OCI-LY1 (cell line): Measurements from ENCODE around the gene R3HDM1.

ENCODE experiments used
- H2AFZ ChIP-seq: fragments of 200-600 bp; sonication (generic), shearing (Covaris generic); 2 replicates; pipeline ENCODE4 v1.6.0; 2014; ENCODE audit warnings: antibody characterized with exemption, mild to moderate bottlenecking, low read length
- H3F3A ChIP-seq: fragments of 200-600 bp; sonication (generic), shearing (Covaris generic); 2 replicates; pipeline ENCODE4 v1.6.0; 2014; ENCODE audit warnings: mild to moderate bottlenecking, antibody characterized with exemption, low read length, moderate library complexity; ENCODE audit not compliant: insufficient read depth
- H3K27ac ChIP-seq: fragments of 200-600 bp; sonication (generic); 2 replicates; pipeline ENCODE4 v1.5.1; 2014; ENCODE audit warnings: low read length, mixed run types, mild to moderate bottlenecking, low read depth; ENCODE audit not compliant: poor library complexity, severe bottlenecking
- H3K27me3 ChIP-seq: fragments of 200-600 bp; sonication (generic); 2 replicates; pipeline ENCODE4 v1.6.0; 2014; ENCODE audit warnings: antibody characterized with exemption, mild to moderate bottlenecking, low read length, moderate library complexity; ENCODE audit not compliant: insufficient read depth
- H3K36me3 ChIP-seq: fragments of 200-600 bp; sonication (generic); 2 replicates; pipeline ENCODE4 v1.6.1; 2014; ENCODE audit warnings: mild to moderate bottlenecking, antibody characterized with exemption, low read length, moderate library complexity, mixed read lengths; ENCODE audit not compliant: insufficient read depth
- H3K4me1 ChIP-seq: fragments of 200-600 bp; sonication (generic); 2 replicates; pipeline ENCODE4 v1.5.1; 2014; ENCODE audit warnings: mild to moderate bottlenecking, low read length, moderate library complexity; ENCODE audit not compliant: insufficient read depth, severe bottlenecking
- H3K4me2 ChIP-seq: fragments of 200-600 bp; sonication (generic), shearing (Covaris generic); 2 replicates; pipeline ENCODE4 v1.6.1; 2014; ENCODE audit warnings: low read length
- H3K4me3 ChIP-seq: fragments of 200-600 bp; sonication (generic); 2 replicates; pipeline ENCODE4 v1.5.1; 2014; ENCODE audit warnings: low read length, low read depth, mild to moderate bottlenecking, mixed read lengths; ENCODE audit not compliant: poor library complexity, severe bottlenecking
- H3K79me2 ChIP-seq: fragments of 200-600 bp; shearing (Covaris generic); 2 replicates; pipeline ENCODE4 v1.6.1; 2016; ENCODE audit warnings: mixed run types, low read length, mixed read lengths; ENCODE audit not compliant: insufficient read depth
- H3K9ac ChIP-seq: fragments of 200-600 bp; sonication (generic), shearing (Covaris generic); 2 replicates; pipeline ENCODE4 v1.6.1; 2014; ENCODE audit warnings: mild to moderate bottlenecking, low read length, mixed read lengths
- H3K9me2 ChIP-seq: fragments of 200-600 bp; sonication (generic), shearing (Covaris generic); 2 replicates; pipeline ENCODE4 v1.6.1; 2014; ENCODE audit warnings: low read depth, mild to moderate bottlenecking, low read length, mixed read lengths
- H3K9me3 ChIP-seq: fragments of 200-600 bp; shearing (Covaris generic); 2 replicates; pipeline ENCODE4 v1.6.1; 2014; ENCODE audit warnings: low read length, mixed read lengths
- H4K20me1 ChIP-seq: fragments of 200-600 bp; sonication (generic), shearing (Covaris generic); 2 replicates; pipeline ENCODE4 v1.6.0; 2016; ENCODE audit warnings: mild to moderate bottlenecking, low read length; ENCODE audit not compliant: insufficient read depth
- CTCF ChIP-seq: fragments of 200-600 bp; sonication (generic), shearing (Covaris generic); IDR thresholded peaks from 2 replicates; pipeline ENCODE4 v1.5.1; 2017; ENCODE audit warnings: mild to moderate bottlenecking, antibody characterized with exemption, low read length, moderate library complexity, mixed read lengths
- EZH2 ChIP-seq: fragments of 200-600 bp; sonication (generic), shearing (Covaris generic); IDR thresholded peaks from 2 replicates; pipeline ENCODE4 v1.8.0; 2017; ENCODE audit warnings: borderline replicate concordance, mixed run types, mild to moderate bottlenecking, antibody characterized with exemption, low read length, moderate library complexity, mixed read lengths

Gene R3HDM1

GRCh38 chr2:135546436-135546835, 15.2 kb downstream of the R3HDM1 start:
- Histone ChIP-seq H3K4me2 (no peak overlapping the region), H3K4me1 (no peaks in the 10 kb centered on the region), H3K9me2 (no peaks in the 10 kb centered on the region), H3F3A (no peaks in the 10 kb centered on the region), H3K27ac (no peak overlapping the region), H3K79me2 (peaks cover 96% of the 10 kb centered on the region), H3K36me3 (peaks cover 24% of the 10 kb centered on the region), H3K4me3 (no peak overlapping the region), H4K20me1 (no peaks in the 10 kb centered on the region), H2AFZ (no peak overlapping the region), H3K9ac (no peak overlapping the region), H3K27me3 (no peaks in the 10 kb centered on the region), H3K9me3 (0 out of 2 replicates have a peak, but pooled peaks cover 5% of the 10 kb centered on the region)
- TF ChIP-seq CTCF = no peak
- no peak for TF ChIP-seq EZH2

- H3K27ac ChIP-seq = no peak overlapping the region
- no peaks in the 10 kb centered on the region for H3F3A ChIP-seq
- TF ChIP-seq CTCF (no peak), EZH2 (no peak)
- no peaks in the 10 kb centered on the region for H3K9me2 ChIP-seq
- peaks cover 96% of the 10 kb centered on the region for H3K79me2 ChIP-seq
- H4K20me1 ChIP-seq = no peaks in the 10 kb centered on the region
- H3K4me2 ChIP-seq = no peak overlapping the region
- H3K4me3 ChIP-seq = no peak overlapping the region
- peaks cover 16% of the 10 kb centered on the region; the same call in 1 of the 2 replicates for H3K36me3 ChIP-seq
- H2AFZ ChIP-seq = no peak overlapping the region
- H3K27me3 ChIP-seq = no peaks in the 10 kb centered on the region
- no peak overlapping the region for H3K9ac ChIP-seq
- H3K9me3 ChIP-seq = 0 out of 2 replicates have a peak, but pooled peaks cover 4% of the 10 kb centered on the region
- H3K4me1 ChIP-seq = no peaks in the 10 kb centered on the region
Measured at GRCh38 chr2:135547311-135547710, 16.0 kb downstream of the R3HDM1 start.

DNA sequence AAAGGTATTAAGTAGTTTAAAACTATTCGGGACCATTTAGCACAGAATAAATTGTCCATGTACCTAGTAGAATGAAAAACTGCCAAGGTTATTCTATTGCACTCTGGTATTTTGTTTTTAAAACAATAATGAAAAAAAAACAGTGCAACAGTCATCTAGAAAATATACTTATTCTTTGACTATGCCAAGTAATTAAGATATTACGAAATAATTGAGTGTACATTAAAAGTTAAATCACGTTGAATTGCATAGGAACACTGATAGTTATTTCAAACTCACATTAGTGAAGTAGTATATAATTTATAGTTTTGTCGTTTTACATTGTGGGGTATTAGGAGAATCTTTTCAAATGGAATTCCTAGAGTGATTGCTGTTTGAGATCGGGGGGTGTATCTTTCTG, 20.1 kb downstream of the R3HDM1 start:
- Histone ChIP-seq H3K4me2 (no peak overlapping the region), H3F3A (no peaks in the 10 kb centered on the region), H3K27ac (no peak overlapping the region), H3K27me3 (no peaks in the 10 kb centered on the region), H3K79me2 (peaks cover 95% of the 10 kb centered on the region), H3K4me1 (no peaks in the 10 kb centered on the region), H3K9me2 (no peaks in the 10 kb centered on the region), H4K20me1 (no peaks in the 10 kb centered on the region), H3K4me3 (no peak overlapping the region), H3K36me3 (peaks cover 26% of the 10 kb centered on the region), H3K9ac (no peak overlapping the region), H3K9me3 (no peaks in the 10 kb centered on the region), H2AFZ (no peak overlapping the region)
- TF ChIP-seq EZH2 (no peak), CTCF (no peak)
